Liver (tissue), 9 donors: ENCODE measurements around the gene SF1. TPM values are rescaled to one million over a fixed set of nuclear protein-coding genes. Genes with fewer than 3 reads are reported as not detected.

Experiments used
- DNase-seq: peaks from one replicate; pipeline ENCODE4 v3.0.0-alpha.2; 2017; ENCODE audit warnings: low spot score
- H3K27ac ChIP-seq, 2 donors: one replicate each; pipeline ENCODE4 v1.7.0; 2013; ENCODE audit warnings: inconsistent platforms in 2 of 2, low read length in 2 of 2, control low read depth in 1 of 2, low read depth in 1 of 2, mild to moderate bottlenecking in 1 of 2
- H3K27me3 ChIP-seq, 4 donors: one replicate each; pipeline versions ENCODE4 v1.6.1 to v1.7.0; 2013; ENCODE audit warnings: low read length in 3 of 4, inconsistent platforms in 1 of 4, mild to moderate bottlenecking in 1 of 4, moderate library complexity in 1 of 4; ENCODE audit not compliant: control insufficient read depth in 4 of 4, insufficient read depth in 4 of 4
- H3K36me3 ChIP-seq, 4 donors: one replicate each; pipeline versions ENCODE4 v1.6.1 to v1.7.0; 2013; ENCODE audit warnings: low read length in 3 of 4, mild to moderate bottlenecking in 3 of 4, low read depth in 1 of 4, moderate library complexity in 1 of 4; ENCODE audit not compliant: control insufficient read depth in 4 of 4, insufficient read depth in 3 of 4
- H3K4me1 ChIP-seq, 4 donors: one replicate each; pipeline versions ENCODE4 v1.6.1 to v1.7.0; 2013; ENCODE audit warnings: low read length in 3 of 4, mild to moderate bottlenecking in 3 of 4, moderate library complexity in 1 of 4; ENCODE audit not compliant: control insufficient read depth in 4 of 4, insufficient read depth in 4 of 4
- H3K4me3 ChIP-seq, 3 donors: one replicate each; pipeline versions ENCODE4 v1.6.1 to v1.7.0; 2013; ENCODE audit warnings: low read length in 3 of 3, control low read depth in 1 of 3, low read depth in 1 of 3, mild to moderate bottlenecking in 1 of 3
- H3K9ac ChIP-seq, 2 donors: one replicate each; pipeline ENCODE4 v1.7.0; 2013; ENCODE audit warnings: low read length in 2 of 2, mild to moderate bottlenecking in 2 of 2, moderate library complexity in 2 of 2, control low read depth in 1 of 2, low read depth in 1 of 2
- H3K9me3 ChIP-seq, 4 donors: one replicate each; pipeline versions ENCODE4 v1.6.1 to v1.7.0; 2013; ENCODE audit warnings: low read length in 3 of 4; ENCODE audit not compliant: control insufficient read depth in 4 of 4
- CTCF ChIP-seq: fragments of 150-350 bp; IDR thresholded peaks from 2 replicates; pipeline ENCODE4 v1.5.1; 2017; ENCODE audit warnings: improper control_type of control experiment, low read depth, low read length; ENCODE audit not compliant: missing input control
- EGR1 ChIP-seq, 2 donors: IDR thresholded peaks; 2 replicates each; pipeline ENCODE4 v1.6.1; 2016 to 2018; ENCODE audit warnings: antibody characterized with exemption in 2 of 2, low read depth in 2 of 2
- FOXA1 ChIP-seq: IDR thresholded peaks from 2 replicates; pipeline ENCODE4 v1.6.1; 2016; ENCODE audit warnings: antibody characterized with exemption
- FOXA2 ChIP-seq: IDR thresholded peaks from 2 replicates; pipeline ENCODE4 v1.6.1; 2016; ENCODE audit warnings: antibody characterized with exemption
- GABPA ChIP-seq, 2 donors: IDR thresholded peaks in 1 of 2; conservative IDR thresholded peaks in 1 of 2; 2 replicates each; pipeline ENCODE4 v1.6.1; 2016; ENCODE audit warnings: antibody characterized with exemption in 2 of 2, mild to moderate bottlenecking in 1 of 2, moderate library complexity in 1 of 2
- HNF4A ChIP-seq, 2 donors: conservative IDR thresholded peaks; 2 replicates each; pipeline ENCODE4 v1.6.1; 2016; ENCODE audit warnings: antibody characterized with exemption in 2 of 2, mild to moderate bottlenecking in 2 of 2
- HNF4G ChIP-seq: IDR thresholded peaks from 2 replicates; pipeline ENCODE4 v1.6.1; 2016; ENCODE audit warnings: antibody characterized with exemption
- MAX ChIP-seq: IDR thresholded peaks from 2 replicates; pipeline ENCODE4 v1.6.1; 2016; ENCODE audit warnings: antibody characterized with exemption
- NR2F2 ChIP-seq: IDR thresholded peaks from 2 replicates; pipeline ENCODE4 v1.6.1; 2016; ENCODE audit warnings: antibody characterized with exemption
- RAD21 ChIP-seq, 2 donors: IDR thresholded peaks; 2 replicates each; pipeline ENCODE4 v1.6.1; 2016; ENCODE audit warnings: antibody characterized with exemption in 2 of 2, mild to moderate bottlenecking in 2 of 2
- REST ChIP-seq: IDR thresholded peaks from 2 replicates; pipeline ENCODE4 v1.6.1; 2016; ENCODE audit warnings: antibody characterized with exemption, mild to moderate bottlenecking
- RXRA ChIP-seq, 2 donors: IDR thresholded peaks; 2 replicates each; pipeline ENCODE4 v1.6.1; 2017 to 2018; ENCODE audit warnings: antibody characterized with exemption in 2 of 2, mild to moderate bottlenecking in 1 of 2
- YY1 ChIP-seq: IDR thresholded peaks from 2 replicates; pipeline ENCODE4 v1.6.1; 2016; ENCODE audit warnings: antibody characterized with exemption, mild to moderate bottlenecking
- ZBTB33 ChIP-seq: IDR thresholded peaks from 2 replicates; pipeline ENCODE4 v1.6.1; 2016; ENCODE audit warnings: antibody characterized with exemption
- WGBS: extraction: QIAGEN DNeasy Blood & Tissue Kit; methylation state at CpG from one replicate; pipeline ENCODE4 v1.1.7; 2013; 5-methylcytosine and 5-hydroxymethylcytosine counted together
- polyA plus RNA-seq, 2 donors: library from polyadenylated mRNA; stranded (reverse) in 1 of 2; unstranded in 1 of 2; fragments of 200-250 nt in 1 of 2; fragments of >200 nt in 1 of 2; fragmentation: Nextera tagmentation in 1 of 2; extraction: Ambion mirVana in 1 of 2; gene quantifications; one replicate each; pipeline versions ENCODE4 v1.2.1 to v1.2.3, GENCODE V29; 2013 to 2015
- total RNA-seq, 2 donors: library from RNA; depleted of rRNA; stranded (reverse); fragments of >200 nt; gene quantifications; one replicate each; pipeline ENCODE4 v1.2.3, GENCODE V29; 2014
- donor health status: healthy.
- donor health status: healthy.
- donor health status: healthy.
- donor health status: healthy.
- donor health status: healthy.

Gene SF1
- total and polyA plus RNA-seq, 4 donors: 44.9 to 135 (median 50.1) TPM

GRCh38 chr11:64796757-64797541 lies 18.6 kb upstream of the SF1 start:
- H3K27ac ChIP-seq: no peak overlapping the region
- DNase-seq: no peak
- no peaks in the 10 kb centered on the region for H3K27me3 ChIP-seq
- no peak overlapping the region for H3K4me3 ChIP-seq
- H3K36me3 ChIP-seq: peaks cover 0 to 6% (median under 1%) of the 10 kb centered on the region in 4 donors
- no peak overlapping the region for H3K9ac ChIP-seq
- no peak for TF ChIP-seq GABPA (IDR thresholded peaks at IDR 0.05 in 1 of 2, conservative IDR thresholded peaks at IDR 0.05 in 1 of 2)
- TF ChIP-seq ZBTB33: no peak
- TF ChIP-seq REST: no peak
- TF ChIP-seq CTCF: no peak
- TF ChIP-seq EGR1 (IDR thresholded peaks at IDR 0.05; ENCODE audit: low read depth in 2 of 2): no peak
- TF ChIP-seq FOXA1: no peak
- TF ChIP-seq RXRA (IDR thresholded peaks at IDR 0.05): no peak
- no peak for TF ChIP-seq FOXA2
- TF ChIP-seq HNF4G: no peak
- no peak for TF ChIP-seq RAD21 (IDR thresholded peaks at IDR 0.05)
- no peak for TF ChIP-seq HNF4A (conservative IDR thresholded peaks at IDR 0.05)
- TF ChIP-seq YY1: no peak
- no peak for TF ChIP-seq MAX
- TF ChIP-seq NR2F2: no peak
- H3K4me1 ChIP-seq: peaks cover 0 to under 1% (median 0%) of the 10 kb centered on the region in 4 donors
- no peaks in the 10 kb centered on the region for H3K9me3 ChIP-seq
- 92% methylated on average over 19 of the region's 19 CpGs for WGBS
